PFSK-1 (cell line): ENCODE measurements around the gene APBB1IP.

Source experiments
- FOXP2 ChIP-seq: optimal IDR thresholded peaks from 2 replicates; pipeline ENCODE3; 2011; ENCODE audit warnings: borderline replicate concordance, control low read depth, inconsistent platforms; ENCODE audit not compliant: insufficient read depth; ENCODE audit errors: extremely low read length, extremely low read depth
- POLR2AphosphoS5 ChIP-seq: IDR thresholded peaks from 2 replicates; pipeline ENCODE4 v1.6.1; 2012; ENCODE audit warnings: low read depth, mild to moderate bottlenecking, control low read depth, low read length, moderate library complexity
- REST ChIP-seq, 2 experiments: IDR thresholded peaks; 2 replicates each; pipeline versions ENCODE4 v1.6.1 to v1.8.0; 2011 to 2012; ENCODE audit warnings: low read depth in 2 of 2, low read length in 2 of 2, control low read depth in 1 of 2, inconsistent platforms in 1 of 2, mild to moderate bottlenecking in 1 of 2, moderate library complexity in 1 of 2; ENCODE audit not compliant: insufficient read depth in 1 of 2
- SIN3A ChIP-seq: IDR thresholded peaks from 2 replicates; pipeline ENCODE4 v1.6.1; 2012; ENCODE audit warnings: mild to moderate bottlenecking, low read length, moderate library complexity, borderline replicate concordance; ENCODE audit not compliant: insufficient read depth
- TAF1 ChIP-seq: IDR thresholded peaks from 2 replicates; pipeline ENCODE4 v1.6.1; 2012; ENCODE audit warnings: low read length, control low read depth, borderline replicate concordance; ENCODE audit not compliant: insufficient read depth

The APBB1IP gene

GRCh38 chr10:26491276-26491675 is 53.1 kb downstream of the APBB1IP start:
- TF ChIP-seq TAF1 (no peak), SIN3A (no peak), REST (IDR thresholded peaks at IDR 0.05; ENCODE audit: insufficient read depth in 1 of 2, low read depth in 2 of 2, low read length in 2 of 2) (no peak), FOXP2 (no peak), POLR2AphosphoS5 (no peak)

GRCh38 chr10:26491934-26492333 is 53.8 kb downstream of the APBB1IP start:
- no peak for TF ChIP-seq SIN3A
- TF ChIP-seq REST (IDR thresholded peaks at IDR 0.05; ENCODE audit: insufficient read depth in 1 of 2, low read depth in 2 of 2, low read length in 2 of 2) = no peak
- no peak for TF ChIP-seq TAF1
- no peak for TF ChIP-seq FOXP2
- TF ChIP-seq POLR2AphosphoS5 = no peak

- TF ChIP-seq REST (IDR thresholded peaks at IDR 0.05; ENCODE audit: insufficient read depth in 1 of 2, low read depth in 2 of 2, low read length in 2 of 2) (no peak), POLR2AphosphoS5 (no peak), SIN3A (no peak), FOXP2 (no peak), TAF1 (no peak)
Measured at GRCh38 chr10:26494018-26494417, 55.9 kb downstream of the APBB1IP start.

- TF ChIP-seq FOXP2 (no peak), TAF1 (no peak), REST (IDR thresholded peaks at IDR 0.05; ENCODE audit: insufficient read depth in 1 of 2, low read depth in 2 of 2, low read length in 2 of 2) (no peak), POLR2AphosphoS5 (no peak), SIN3A (no peak)
Measured at GRCh38 chr10:26499426-26499825, 61.3 kb downstream of the APBB1IP start.

GRCh38 chr10:26502986-26503385 is 64.8 kb downstream of the APBB1IP start:
- TF ChIP-seq REST (IDR thresholded peaks at IDR 0.05; ENCODE audit: insufficient read depth in 1 of 2, low read depth in 2 of 2, low read length in 2 of 2) (no peak), POLR2AphosphoS5 (no peak), SIN3A (no peak), FOXP2 (no peak), TAF1 (no peak)
